Choroid plexus epithelial cell (primary cell): ENCODE measurements around the gene LIMA1.
"Not testable (repeated sequence)": the region's sequence is repeated elsewhere in the genome, so short reads cannot be mapped to it uniquely, and the experiment has no call there.

Experiments
- DNase-seq: peaks from one replicate; pipeline ENCODE4 v3.0.0-alpha.2; 2010; ENCODE audit warnings: low read depth
- H3K4me3 ChIP-seq: 2 replicates; pipeline ENCODE4 v1.5.1; 2011; ENCODE audit warnings: low read depth, mild to moderate bottlenecking, control low read depth, low read length, moderate library complexity
- CTCF ChIP-seq: conservative IDR thresholded peaks from 2 replicates; pipeline ENCODE4 v1.5.1; 2011; ENCODE audit warnings: low read depth, mild to moderate bottlenecking, control low read depth, inconsistent platforms, low read length, moderate library complexity

Gene LIMA1

GRCh38 chr12:50160643-50161042 is 122.7 kb downstream of the LIMA1 start:
- TF ChIP-seq CTCF: no peak
- DNase-seq: no peak
- no peak overlapping the region for H3K4me3 ChIP-seq

GRCh38 chr12:50157259-50157658 is 126.1 kb downstream of the LIMA1 start:
- no peak for TF ChIP-seq CTCF
- DNase-seq: peak; percentile 26
- no peak overlapping the region for H3K4me3 ChIP-seq

- no peak for TF ChIP-seq CTCF
- DNase-seq: no peak
These were observed 126.7 kb downstream of the LIMA1 start for GRCh38 chr12:50156641-50157040.

GRCh38 chr12:50154947-50155346 is 128.4 kb downstream of the LIMA1 start:
- not testable (repeated sequence) for H3K4me3 ChIP-seq, DNase-seq

More at GRCh38 chr12:50156641-50157040, 126.7 kb downstream of the LIMA1 start:
- H3K4me3 ChIP-seq: no peak overlapping the region

- TF ChIP-seq CTCF: no peak
- no peak overlapping the region for H3K4me3 ChIP-seq
- no peak for DNase-seq
These were observed 132.2 kb downstream of the LIMA1 start for GRCh38 chr12:50151047-50151687.

- no peak for DNase-seq
- no peak for TF ChIP-seq CTCF
- no peak overlapping the region for H3K4me3 ChIP-seq
These were observed 134.0 kb downstream of the LIMA1 start for GRCh38 chr12:50149311-50149710.

GRCh38 chr12:50148011-50148410 is 135.3 kb downstream of the LIMA1 start:
- DNase-seq, H3K4me3 ChIP-seq: not testable (repeated sequence)

GRCh38 chr12:50147281-50147680 is 136.0 kb downstream of the LIMA1 start:
- no peak for DNase-seq
- TF ChIP-seq CTCF: no peak
- no peak overlapping the region for H3K4me3 ChIP-seq
